ENCODE measurements around the gene CT45A1.
"Not testable (repeated sequence)": the region's sequence is repeated elsewhere in the genome, so short reads cannot be mapped to it uniquely, and the experiment has no call there.

The CT45A1 gene, protein sequence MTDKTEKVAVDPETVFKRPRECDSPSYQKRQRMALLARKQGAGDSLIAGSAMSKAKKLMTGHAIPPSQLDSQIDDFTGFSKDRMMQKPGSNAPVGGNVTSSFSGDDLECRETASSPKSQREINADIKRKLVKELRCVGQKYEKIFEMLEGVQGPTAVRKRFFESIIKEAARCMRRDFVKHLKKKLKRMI

GRCh38 chrX:135713183-135713689 lies at the start of gene CT45A1:
CT45A1 (plus strand) TSS chrX:135713639; CDS start chrX:135718941, 5,302 bp downstream.
- DNase-seq (ENCODE audit: low read depth in 2 of 2) = not testable (repeated sequence)

GRCh38 chrX:135672979-135673378 lies 40.5 kb upstream of the CT45A1 start:
- not testable (repeated sequence) for DNase-seq (ENCODE audit: low read depth in 2 of 2)

DNA sequence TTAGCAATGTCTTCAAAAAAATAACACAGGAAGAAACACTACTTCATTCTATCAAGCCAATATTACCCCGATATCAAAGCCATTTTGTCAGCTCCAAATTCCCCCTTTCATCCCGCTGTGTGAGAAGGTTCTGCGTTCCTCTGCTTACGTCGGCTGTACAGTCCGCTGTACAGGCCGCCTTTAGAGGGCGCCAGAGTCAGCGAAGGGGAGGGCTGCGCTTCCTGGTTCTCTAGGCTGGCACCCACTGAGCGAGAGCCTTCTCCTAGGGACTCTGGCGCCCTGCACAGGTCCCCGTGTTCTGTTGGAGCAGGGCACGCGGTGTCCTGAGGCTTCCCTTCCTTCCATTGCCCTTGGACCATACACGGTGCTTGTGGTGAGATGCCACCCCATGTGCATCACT lies 25.3 kb upstream of the CT45A1 start:
- DNase-seq (ENCODE audit: low read depth in 2 of 2) = no peak

DNA sequence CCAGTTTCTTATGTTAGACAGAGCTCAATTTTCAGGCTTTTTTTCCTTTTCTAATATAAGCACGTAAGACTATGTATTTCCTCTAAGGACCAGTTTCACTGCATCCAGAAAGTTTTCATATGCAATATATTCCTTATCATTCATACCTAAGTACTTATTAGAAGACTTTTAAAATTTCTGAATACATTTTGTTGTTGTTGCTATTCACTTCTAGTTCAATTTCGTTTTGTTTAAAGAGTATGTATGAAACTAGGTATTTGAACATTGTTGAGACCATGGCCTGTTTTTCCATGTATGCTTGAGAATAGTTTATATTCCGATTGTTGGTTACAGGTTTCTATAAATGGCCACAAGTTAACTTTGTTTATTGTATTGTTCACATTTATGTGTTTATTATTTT lies 18.0 kb upstream of the CT45A1 start:
- DNase-seq (ENCODE audit: low read depth in 2 of 2) = no peak

DNA sequence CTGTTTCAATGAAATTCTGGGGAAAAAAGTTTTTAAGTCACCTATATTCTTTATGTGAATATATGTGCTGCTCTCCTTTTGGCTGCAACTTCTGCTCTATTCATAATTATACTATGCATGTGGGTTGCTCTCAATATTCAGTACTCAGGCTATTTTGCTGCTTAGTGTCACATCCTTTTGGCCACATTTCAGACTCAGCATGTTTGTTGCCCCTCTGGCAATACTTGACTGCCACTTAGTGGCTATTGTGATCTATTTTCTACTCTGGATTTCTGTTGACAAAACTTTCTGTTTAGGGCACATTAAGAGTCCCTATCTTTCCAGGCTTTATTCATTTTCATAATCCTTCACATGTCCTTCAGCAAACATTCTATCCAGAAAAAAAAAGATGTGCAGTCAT lies 15.8 kb upstream of the CT45A1 start:
- DNase-seq (ENCODE audit: low read depth in 2 of 2) = no peak

- no peak for DNase-seq (ENCODE audit: low read depth in 2 of 2)
These were observed 14.5 kb upstream of the CT45A1 start for GRCh38 chrX:135698924-135699323.

- no peak for DNase-seq (ENCODE audit: low read depth in 2 of 2)
These were observed 5.6 kb upstream of the CT45A1 start for GRCh38 chrX:135707880-135708279.

GRCh38 chrX:135713795-135714194 lies 356 bp downstream of the CT45A1 start:
- DNase-seq (ENCODE audit: low read depth in 2 of 2) = no peak

- not testable (repeated sequence) for DNase-seq (ENCODE audit: low read depth in 2 of 2)
These were observed 21.2 kb downstream of the CT45A1 start for GRCh38 chrX:135734666-135735065.

- no peak for DNase-seq (ENCODE audit: low read depth in 2 of 2)
These were observed 24.1 kb downstream of the CT45A1 start for GRCh38 chrX:135737366-135738071.

DNA sequence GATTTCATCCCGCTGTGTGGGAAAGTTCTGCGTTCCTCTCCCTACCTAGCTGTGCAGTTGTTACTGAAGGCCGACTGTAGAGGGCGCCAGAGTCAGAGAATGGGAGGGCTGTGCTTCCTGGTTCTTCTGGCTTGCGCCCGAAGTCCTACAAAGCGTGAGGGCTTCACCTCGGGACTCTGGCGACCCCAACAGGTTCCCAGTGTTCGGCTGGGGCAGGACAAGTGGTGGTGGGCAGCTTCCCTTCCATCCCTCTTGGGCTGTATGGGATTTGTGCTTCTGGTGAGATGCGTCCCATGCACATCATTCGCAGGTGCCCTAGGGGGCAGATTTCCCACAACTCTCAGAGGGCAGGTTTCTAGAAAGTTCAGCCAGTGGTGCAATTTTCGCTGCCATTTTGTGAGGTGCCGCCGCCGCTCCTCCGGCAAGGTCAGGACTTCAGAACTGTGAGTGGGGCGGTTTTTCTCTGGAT lies 27.3 kb downstream of the CT45A1 start:
- DNase-seq (ENCODE audit: low read depth in 2 of 2) = no peak

DNA sequence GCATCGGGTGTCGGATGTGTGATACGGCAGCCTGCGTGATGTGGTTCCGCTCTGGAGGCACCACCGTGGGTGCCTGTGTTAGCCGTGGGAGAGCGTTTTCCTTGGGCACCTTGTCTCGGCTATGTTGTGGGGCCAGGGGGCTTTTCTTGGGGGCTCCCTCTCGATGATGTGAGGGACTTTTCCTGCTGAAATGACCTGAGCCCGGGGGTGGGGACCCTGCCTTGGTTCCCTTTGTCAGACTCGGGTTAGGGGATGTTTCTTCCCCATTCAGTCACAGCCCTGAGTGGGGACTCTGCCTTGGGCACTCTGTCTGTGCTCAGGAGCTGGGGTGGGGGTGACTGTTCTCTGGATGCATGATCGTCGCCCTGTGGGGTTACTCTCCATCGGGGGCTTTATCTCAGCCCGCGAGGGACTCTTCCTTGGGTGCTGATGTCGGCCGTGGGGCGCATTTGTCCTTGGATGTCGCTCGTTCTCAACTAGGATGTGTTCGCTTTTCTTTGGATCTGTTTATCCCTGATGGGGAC lies 27.8 kb downstream of the CT45A1 start:
- no peak for DNase-seq (ENCODE audit: low read depth in 2 of 2)

- DNase-seq (ENCODE audit: low read depth in 2 of 2) = not testable (repeated sequence)
These were observed 31.3 kb downstream of the CT45A1 start for GRCh38 chrX:135744739-135745138.

GRCh38 chrX:135768091-135768490 lies 54.7 kb downstream of the CT45A1 start, which contains the start of gene CT45A3:
CT45A3 (minus strand) TSS chrX:135768191; CDS start chrX:135764444, 3,747 bp downstream.
- not testable (repeated sequence) for DNase-seq (ENCODE audit: low read depth in 2 of 2)

Measured in activated CD8-positive, alpha-beta memory T cell treated with anti-CD3 and anti-CD28 coated beads for 4 hours (primary cell).